GM19452 (cell line): ENCODE measurements around the gene TIMM10B.
"Not testable (repeated sequence)": the region's sequence is repeated elsewhere in the genome, so short reads cannot be mapped to it uniquely, and the experiment has no call there.

Source experiments
- ATAC-seq: cut with Tn5 transposase; IDR thresholded peaks from one replicate; pipeline ENCODE4 v1.9.1; 2021; ENCODE audit not compliant: unreplicated experiment

TIMM10B gene

DNA sequence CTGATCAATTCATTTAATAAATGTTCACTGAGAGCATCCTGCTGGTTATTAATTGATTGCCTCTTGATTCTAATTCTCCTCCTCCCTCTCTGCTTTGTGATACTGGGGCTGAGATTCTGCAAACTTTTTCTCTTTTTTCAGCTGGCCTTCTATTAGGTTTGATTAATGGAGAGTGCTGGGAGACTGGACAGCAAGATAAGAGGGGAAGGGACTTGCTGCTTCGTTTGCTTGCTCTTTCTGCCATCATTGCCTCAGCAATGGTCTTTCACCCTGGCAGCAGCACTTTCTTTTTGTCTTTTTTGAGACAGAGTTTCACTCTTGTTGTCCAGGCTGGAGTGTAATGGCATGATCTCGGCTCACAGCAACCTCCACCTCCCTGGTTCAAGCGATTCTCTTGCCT lies 22.9 kb downstream of the TIMM10B start:
- ATAC-seq = no peak

DNA sequence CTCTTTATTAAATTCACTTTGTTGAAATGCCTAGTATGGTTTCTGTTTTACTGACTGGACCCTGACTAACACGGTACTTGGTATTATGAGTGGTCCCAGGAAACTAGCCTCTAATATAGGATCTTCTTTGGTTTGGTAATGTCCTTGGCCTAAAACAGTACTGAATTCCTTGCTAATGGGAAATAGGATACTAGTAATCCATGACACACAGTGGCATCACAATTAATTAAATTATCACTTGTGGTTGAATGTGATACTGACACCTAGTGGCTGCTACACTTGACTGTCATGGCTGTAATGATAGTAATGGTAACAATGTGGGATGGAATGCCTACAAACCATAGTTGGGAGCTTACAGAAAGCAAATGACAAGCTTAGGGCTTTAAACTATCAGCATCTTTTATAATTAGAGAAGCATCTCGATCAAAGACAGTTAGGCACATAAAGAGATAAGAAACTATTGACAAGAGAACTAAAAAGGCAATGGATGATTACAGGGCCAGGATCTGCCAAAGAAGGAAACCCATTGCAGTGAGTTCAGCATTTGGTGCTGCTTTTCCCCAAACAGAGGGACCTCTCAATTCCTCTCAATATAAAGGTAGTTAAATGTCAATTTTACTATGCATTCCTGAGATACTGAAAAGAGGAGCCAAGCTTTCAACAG lies 24.4 kb downstream of the TIMM10B start:
- ATAC-seq = no peak

DNA sequence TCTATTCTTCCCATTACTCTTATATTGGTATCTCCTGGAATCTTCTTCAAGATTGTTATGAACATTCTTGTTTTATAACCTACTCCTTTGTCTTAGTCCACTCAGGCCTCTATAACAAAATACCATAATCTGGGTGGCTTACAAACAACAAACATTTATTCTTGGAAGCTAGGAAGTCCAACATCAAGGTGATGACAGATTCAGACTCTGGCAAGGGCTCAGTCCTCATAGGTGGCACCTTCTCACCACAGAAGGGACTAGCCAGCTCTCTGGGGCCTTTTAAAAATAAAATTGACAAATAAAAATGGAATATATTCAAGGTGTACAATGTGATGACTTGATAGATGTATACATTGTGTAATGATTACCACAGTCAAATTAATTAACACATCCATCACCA lies 35.6 kb downstream of the TIMM10B start:
- no peak for ATAC-seq

DNA sequence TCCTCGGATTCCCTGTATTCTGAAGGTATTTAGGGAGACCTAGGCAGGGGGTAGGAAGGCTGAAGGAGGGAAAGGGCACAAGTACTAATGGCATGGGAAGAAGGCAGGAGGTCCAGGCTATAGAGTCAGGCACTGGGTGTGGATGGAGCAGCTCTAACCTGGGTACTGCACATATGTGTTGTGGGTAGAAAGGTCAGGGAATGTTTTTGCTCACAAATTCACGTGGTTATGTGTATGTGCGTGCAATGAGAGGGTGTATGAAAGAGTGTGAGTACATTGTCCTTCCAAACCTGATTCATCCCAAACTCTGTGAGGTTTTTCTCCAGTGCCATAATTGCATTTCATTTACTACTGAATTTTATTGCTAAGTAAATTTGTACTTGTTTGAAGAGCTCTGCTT lies 39.0 kb downstream of the TIMM10B start:
- ATAC-seq = no peak

DNA sequence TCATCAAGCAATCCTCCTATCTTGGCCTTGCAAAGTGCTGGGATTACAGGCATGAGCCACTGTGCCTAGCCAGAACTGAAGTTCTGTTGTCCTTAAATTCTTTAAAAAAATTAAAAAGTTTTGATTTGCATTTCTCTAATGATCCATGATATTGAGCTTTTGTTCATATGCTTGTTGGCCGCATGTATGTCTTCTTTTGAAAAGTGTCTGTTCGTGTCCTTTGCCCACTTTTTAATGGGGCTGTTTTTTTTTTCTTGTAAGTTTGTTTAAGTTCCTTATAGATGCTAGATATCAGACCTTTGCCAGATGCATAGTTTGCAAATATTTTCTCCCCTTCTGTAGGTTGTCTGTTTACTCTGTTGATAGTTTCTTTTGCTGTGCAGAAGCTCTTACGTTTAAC lies 40.6 kb downstream of the TIMM10B start:
- not testable (repeated sequence) for ATAC-seq

DNA sequence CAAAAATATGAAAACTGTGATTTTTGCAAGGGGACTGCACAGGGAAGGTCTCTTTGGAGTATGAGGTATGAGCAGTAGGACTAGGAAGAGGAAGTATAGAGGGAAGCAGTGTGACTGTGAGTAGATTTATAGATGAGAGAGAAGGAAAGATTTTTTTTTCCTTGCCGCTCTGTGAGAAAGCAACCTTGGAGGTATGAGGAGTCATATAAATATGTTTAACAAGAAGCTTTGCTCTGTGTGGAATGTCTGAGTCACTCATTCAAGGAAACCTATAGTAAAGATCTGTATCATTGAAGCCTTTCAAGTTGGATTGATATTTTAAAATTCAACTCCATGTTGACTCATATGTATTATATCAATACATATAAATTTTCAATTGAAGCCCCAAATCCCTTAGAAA lies 42.0 kb downstream of the TIMM10B start:
- no peak for ATAC-seq

DNA sequence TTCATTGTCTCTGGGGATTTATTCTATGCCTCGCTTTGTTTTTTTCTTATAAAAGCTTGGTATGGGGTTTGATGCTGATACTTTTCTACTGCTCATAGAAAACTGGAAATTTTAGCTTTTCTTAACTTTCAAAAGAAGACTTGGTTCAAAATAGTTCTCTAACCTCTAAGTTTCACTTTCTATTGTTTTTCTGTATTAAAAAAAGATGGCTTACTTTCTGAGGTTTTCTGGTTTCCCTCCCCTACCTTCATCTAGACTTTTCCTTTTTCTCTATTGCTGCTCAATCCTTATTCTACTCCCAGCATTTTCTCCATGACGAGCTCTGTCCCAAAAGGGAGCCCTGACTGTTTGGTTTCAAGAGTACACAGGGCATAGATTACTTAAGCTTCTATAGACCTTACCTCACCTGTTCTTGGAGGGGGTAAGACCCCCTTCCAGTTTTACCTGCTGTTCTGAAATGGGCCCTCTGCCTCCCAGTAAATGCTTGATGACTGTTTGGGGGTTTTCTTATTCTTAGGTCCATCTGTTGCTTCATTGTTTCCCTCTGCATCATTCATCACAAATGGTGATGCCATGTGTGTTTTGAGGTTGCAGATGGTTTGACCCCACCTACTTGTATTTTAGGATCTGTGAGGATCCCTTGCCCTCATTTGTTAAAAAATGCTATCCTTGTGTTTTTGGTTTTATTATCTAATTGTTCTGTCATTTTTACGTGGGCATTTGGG lies 45.3 kb downstream of the TIMM10B start:
- ATAC-seq = no peak

DNA sequence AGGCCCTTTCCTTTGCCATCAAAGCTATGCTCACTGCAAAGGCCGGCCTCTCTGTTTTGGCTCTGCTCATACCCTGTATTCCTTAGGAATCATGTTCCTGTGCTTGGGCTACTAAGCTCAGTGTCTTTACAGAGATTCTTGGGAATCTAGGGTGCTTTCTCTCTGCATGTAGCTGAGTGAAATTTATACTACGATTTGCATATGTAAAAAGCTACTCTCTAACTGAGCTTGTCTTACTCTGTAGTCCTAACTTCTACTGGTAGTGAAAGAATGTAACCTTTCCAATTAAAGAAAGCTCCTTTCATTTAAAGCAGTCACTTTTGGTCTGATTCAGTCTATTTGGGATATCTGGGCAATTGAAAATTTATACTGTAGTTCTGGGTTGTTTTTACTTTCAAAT lies 48.0 kb downstream of the TIMM10B start:
- ATAC-seq = no peak

- no peak for ATAC-seq
Observed at GRCh38 chr11:6530848-6531247, 49.5 kb downstream of the TIMM10B start.

- ATAC-seq = no peak
Observed at GRCh38 chr11:6531267-6531752, 50.0 kb downstream of the TIMM10B start.
